ENCODE measurements around the gene NAP1L4.
A peak's percentile ranks its signal among the peaks of the same experiment; 100 is the strongest.

NAP1L4 gene

DNA sequence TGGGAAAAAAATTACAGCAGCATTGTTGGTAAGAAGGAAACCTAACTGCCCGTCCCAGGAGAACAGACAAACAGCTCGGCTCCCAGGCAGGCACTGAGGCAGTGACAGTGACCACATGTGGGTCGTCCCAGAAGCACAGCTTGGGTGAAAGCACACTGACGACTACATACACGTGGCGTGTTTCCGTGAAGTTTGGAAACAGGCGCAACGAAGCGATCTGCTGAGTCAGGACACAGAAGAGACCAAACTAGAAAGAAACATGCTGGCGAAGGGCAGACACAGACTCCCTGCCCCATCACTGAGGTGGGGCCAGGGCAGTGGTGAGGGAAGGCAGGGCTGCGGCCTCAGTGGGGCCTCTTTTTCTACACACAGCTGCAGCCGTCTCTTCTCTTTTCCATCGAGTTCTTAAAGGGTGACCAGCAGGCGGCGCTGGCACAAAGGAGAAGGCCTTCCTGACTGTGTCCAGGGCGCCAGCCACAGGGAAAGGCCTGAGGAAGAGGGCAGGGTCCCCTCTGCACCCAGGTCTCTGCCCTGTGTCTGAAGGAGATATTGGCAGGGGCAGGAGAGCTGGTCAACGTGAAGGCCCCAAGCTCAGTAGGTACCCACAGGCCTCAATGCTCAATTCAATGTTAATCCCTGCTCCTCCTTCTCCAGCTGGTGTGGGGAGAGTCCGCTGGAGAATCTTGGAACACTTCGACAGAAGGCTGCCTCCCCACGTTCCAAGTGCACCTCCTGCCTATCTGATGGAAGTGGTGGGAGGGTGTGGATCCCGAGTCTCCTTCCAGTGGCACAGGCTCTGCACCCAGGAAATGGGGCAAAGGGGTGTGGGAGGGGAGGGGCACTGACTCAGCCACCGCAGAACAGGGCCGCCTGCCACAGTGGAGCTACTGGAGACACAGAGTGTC, 45.2 kb upstream of the NAP1L4 start:
- Histone ChIP-seq H3K4me3 (ENCODE audit: low read length, poor library complexity, severe bottlenecking) (no peak overlapping the region), H2AFZ (ENCODE audit: low read length) (no peak overlapping the region), H3K9ac (ENCODE audit: low read depth, low read length, poor library complexity, severe bottlenecking) (no peak overlapping the region), H3K4me2 (ENCODE audit: low read depth, low read length, poor library complexity, severe bottlenecking) (no peak overlapping the region), H3K27me3 (ENCODE audit: insufficient read depth, low read length, poor library complexity, severe bottlenecking) (no peaks in the 10 kb centered on the region), H3F3A (ENCODE audit: low read depth) (no peaks in the 10 kb centered on the region), H3K9me3 (ENCODE audit: insufficient read depth, low read depth, low read length) (no peaks in the 10 kb centered on the region), H3K4me1 (ENCODE audit: insufficient read depth, low read length, poor library complexity, severe bottlenecking) (no peaks in the 10 kb centered on the region), H3K36me3 (ENCODE audit: insufficient read depth, low read length) (peaks cover 73% of the 10 kb centered on the region), H3K79me2 (ENCODE audit: insufficient read depth, low read length) (no peaks in the 10 kb centered on the region), H4K20me1 (ENCODE audit: insufficient read depth, low read length, poor library complexity, severe bottlenecking) (peaks cover 2% of the 10 kb centered on the region), H3K9me2 (replicated peaks; ENCODE audit: low read depth, low read length) (no peaks in the 10 kb centered on the region)
- TF ChIP-seq, protein P1, sequence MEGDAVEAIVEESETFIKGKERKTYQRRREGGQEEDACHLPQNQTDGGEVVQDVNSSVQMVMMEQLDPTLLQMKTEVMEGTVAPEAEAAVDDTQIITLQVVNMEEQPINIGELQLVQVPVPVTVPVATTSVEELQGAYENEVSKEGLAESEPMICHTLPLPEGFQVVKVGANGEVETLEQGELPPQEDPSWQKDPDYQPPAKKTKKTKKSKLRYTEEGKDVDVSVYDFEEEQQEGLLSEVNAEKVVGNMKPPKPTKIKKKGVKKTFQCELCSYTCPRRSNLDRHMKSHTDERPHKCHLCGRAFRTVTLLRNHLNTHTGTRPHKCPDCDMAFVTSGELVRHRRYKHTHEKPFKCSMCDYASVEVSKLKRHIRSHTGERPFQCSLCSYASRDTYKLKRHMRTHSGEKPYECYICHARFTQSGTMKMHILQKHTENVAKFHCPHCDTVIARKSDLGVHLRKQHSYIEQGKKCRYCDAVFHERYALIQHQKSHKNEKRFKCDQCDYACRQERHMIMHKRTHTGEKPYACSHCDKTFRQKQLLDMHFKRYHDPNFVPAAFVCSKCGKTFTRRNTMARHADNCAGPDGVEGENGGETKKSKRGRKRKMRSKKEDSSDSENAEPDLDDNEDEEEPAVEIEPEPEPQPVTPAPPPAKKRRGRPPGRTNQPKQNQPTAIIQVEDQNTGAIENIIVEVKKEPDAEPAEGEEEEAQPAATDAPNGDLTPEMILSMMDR (conservative IDR thresholded peaks at IDR 0.05; ENCODE audit: low read length) = peak; percentile 77
- TF ChIP-seq EZH2phosphoT487 (IDR thresholded peaks at IDR 0.05; ENCODE audit: borderline replicate concordance) = no peak

DNA sequence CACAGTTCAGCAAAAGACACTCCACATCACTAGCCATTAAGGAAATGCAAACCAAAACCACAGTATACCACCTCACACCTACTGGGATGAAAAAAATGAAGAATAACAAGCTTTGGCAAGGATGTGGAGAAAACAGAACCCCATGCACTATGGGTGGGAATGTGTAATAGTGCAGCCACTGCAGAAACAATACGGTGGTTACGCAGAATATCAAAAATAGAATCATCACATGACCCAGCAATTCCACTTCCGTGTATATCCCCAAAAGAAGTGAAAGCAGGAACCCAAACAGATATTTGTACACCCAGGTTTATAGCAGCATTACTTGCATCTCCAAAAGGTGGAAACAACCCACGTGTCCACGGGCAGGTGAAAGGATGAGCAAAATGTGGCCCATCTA, 44.3 kb upstream of the NAP1L4 start:
- H3K4me3 ChIP-seq (ENCODE audit: low read length, poor library complexity, severe bottlenecking) = no peak overlapping the region
- H3K27me3 ChIP-seq (ENCODE audit: insufficient read depth, low read length, poor library complexity, severe bottlenecking) = no peaks in the 10 kb centered on the region
- H3F3A ChIP-seq (ENCODE audit: low read depth) = no peaks in the 10 kb centered on the region
- H2AFZ ChIP-seq (ENCODE audit: low read length) = no peak overlapping the region
- no peaks in the 10 kb centered on the region for H3K9me2 ChIP-seq (replicated peaks; ENCODE audit: low read depth, low read length)
- no peaks in the 10 kb centered on the region for H4K20me1 ChIP-seq (ENCODE audit: insufficient read depth, low read length, poor library complexity, severe bottlenecking)
- H3K4me2 ChIP-seq (ENCODE audit: low read depth, low read length, poor library complexity, severe bottlenecking) = no peak overlapping the region
- H3K4me1 ChIP-seq (ENCODE audit: insufficient read depth, low read length, poor library complexity, severe bottlenecking) = no peaks in the 10 kb centered on the region
- H3K79me2 ChIP-seq (ENCODE audit: insufficient read depth, low read length) = no peaks in the 10 kb centered on the region
- peaks cover 66% of the 10 kb centered on the region for H3K36me3 ChIP-seq (ENCODE audit: insufficient read depth, low read length)
- no peak overlapping the region for H3K9ac ChIP-seq (ENCODE audit: low read depth, low read length, poor library complexity, severe bottlenecking)
- TF ChIP-seq EZH2phosphoT487 (IDR thresholded peaks at IDR 0.05; ENCODE audit: borderline replicate concordance) = no peak
- TF ChIP-seq, protein P1 (conservative IDR thresholded peaks at IDR 0.05; ENCODE audit: low read length) = no peak
- no peaks in the 10 kb centered on the region for H3K9me3 ChIP-seq (ENCODE audit: insufficient read depth, low read depth, low read length)

DNA sequence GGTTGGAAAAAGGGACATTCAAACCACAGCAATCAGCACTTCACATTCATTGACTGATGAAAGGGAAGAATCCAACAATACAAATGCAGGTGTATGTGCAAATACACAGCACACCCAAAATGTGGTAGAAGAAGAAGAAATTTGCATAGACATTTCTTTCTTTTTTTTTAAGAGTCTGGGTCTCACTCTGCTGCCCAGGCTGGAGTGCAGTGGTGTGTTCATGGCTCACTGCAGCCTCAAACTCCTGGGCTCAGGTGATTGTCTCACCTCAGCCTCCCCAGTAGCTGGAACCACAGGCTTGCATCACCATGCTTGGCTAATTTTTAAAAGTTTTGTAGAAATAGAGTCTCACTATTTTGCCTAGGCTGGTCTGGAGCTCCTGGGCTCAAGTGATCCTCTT, 43.2 kb upstream of the NAP1L4 start:
- H3K36me3 ChIP-seq (ENCODE audit: insufficient read depth, low read length) = peaks cover 55% of the 10 kb centered on the region
- H3K4me1 ChIP-seq (ENCODE audit: insufficient read depth, low read length, poor library complexity, severe bottlenecking) = no peaks in the 10 kb centered on the region
- no peaks in the 10 kb centered on the region for H4K20me1 ChIP-seq (ENCODE audit: insufficient read depth, low read length, poor library complexity, severe bottlenecking)
- no peaks in the 10 kb centered on the region for H3K79me2 ChIP-seq (ENCODE audit: insufficient read depth, low read length)
- H3K9me2 ChIP-seq (replicated peaks; ENCODE audit: low read depth, low read length) = no peaks in the 10 kb centered on the region
- H3K9me3 ChIP-seq (ENCODE audit: insufficient read depth, low read depth, low read length) = no peaks in the 10 kb centered on the region
- H3F3A ChIP-seq (ENCODE audit: low read depth) = no peaks in the 10 kb centered on the region
- no peak overlapping the region for H3K9ac ChIP-seq (ENCODE audit: low read depth, low read length, poor library complexity, severe bottlenecking)
- no peak overlapping the region for H2AFZ ChIP-seq (ENCODE audit: low read length)
- TF ChIP-seq, protein P1 (conservative IDR thresholded peaks at IDR 0.05; ENCODE audit: low read length) = no peak
- TF ChIP-seq EZH2phosphoT487 (IDR thresholded peaks at IDR 0.05; ENCODE audit: borderline replicate concordance) = no peak
- no peak overlapping the region for H3K4me3 ChIP-seq (ENCODE audit: low read length, poor library complexity, severe bottlenecking)
- H3K4me2 ChIP-seq (ENCODE audit: low read depth, low read length, poor library complexity, severe bottlenecking) = no peak overlapping the region
- H3K27me3 ChIP-seq (ENCODE audit: insufficient read depth, low read length, poor library complexity, severe bottlenecking) = no peaks in the 10 kb centered on the region
